Osteocyte (in vitro differentiated cells): ENCODE measurements around the gene NCAPD2. TPM values are rescaled to one million over a fixed set of nuclear protein-coding genes. Genes with fewer than 3 reads are reported as not detected.

Experiments
- DNase-seq: peaks from one replicate; pipeline ENCODE4 v3.0.0; 2021; ENCODE audit warnings: mixed read lengths; ENCODE audit not compliant: unreplicated experiment; ENCODE audit errors: extremely low spot score
- H3K27ac Mint-ChIP-seq: one replicate; pipeline ENCODE4 v1.8.0; 2021; ENCODE audit warnings: mild to moderate bottlenecking, mixed read lengths; ENCODE audit not compliant: unreplicated experiment
- H3K27me3 Mint-ChIP-seq: one replicate; pipeline ENCODE4 v1.8.0; 2021; ENCODE audit warnings: mixed read lengths; ENCODE audit not compliant: unreplicated experiment
- H3K36me3 Mint-ChIP-seq: one replicate; pipeline ENCODE4 v1.8.0; 2021; ENCODE audit warnings: mixed read lengths; ENCODE audit not compliant: unreplicated experiment
- H3K4me1 Mint-ChIP-seq: one replicate; pipeline ENCODE4 v1.8.0; 2021; ENCODE audit warnings: mixed read lengths; ENCODE audit not compliant: unreplicated experiment
- H3K4me3 Mint-ChIP-seq: one replicate; pipeline ENCODE4 v1.8.0; 2021; ENCODE audit warnings: mild to moderate bottlenecking, moderate library complexity, mixed read lengths; ENCODE audit not compliant: unreplicated experiment
- H3K9me3 Mint-ChIP-seq: one replicate; pipeline ENCODE4 v1.8.0; 2021; ENCODE audit warnings: mixed read lengths; ENCODE audit not compliant: unreplicated experiment
- CTCF ChIP-seq: fragments of 200-600 bp; sonication (generic); IDR thresholded peaks from 2 replicates; pipeline ENCODE4 v1.5.0; 2021; ENCODE audit warnings: antibody characterized with exemption, mild to moderate bottlenecking, moderate library complexity
- total RNA-seq: library from RNA; stranded (reverse); gene quantifications from 2 replicates; pipeline ENCODE4 v1.2.1, GENCODE V29; 2021

Gene NCAPD2
- total RNA-seq, 1 donor from 2014 or later: 36.9 TPM

DNA sequence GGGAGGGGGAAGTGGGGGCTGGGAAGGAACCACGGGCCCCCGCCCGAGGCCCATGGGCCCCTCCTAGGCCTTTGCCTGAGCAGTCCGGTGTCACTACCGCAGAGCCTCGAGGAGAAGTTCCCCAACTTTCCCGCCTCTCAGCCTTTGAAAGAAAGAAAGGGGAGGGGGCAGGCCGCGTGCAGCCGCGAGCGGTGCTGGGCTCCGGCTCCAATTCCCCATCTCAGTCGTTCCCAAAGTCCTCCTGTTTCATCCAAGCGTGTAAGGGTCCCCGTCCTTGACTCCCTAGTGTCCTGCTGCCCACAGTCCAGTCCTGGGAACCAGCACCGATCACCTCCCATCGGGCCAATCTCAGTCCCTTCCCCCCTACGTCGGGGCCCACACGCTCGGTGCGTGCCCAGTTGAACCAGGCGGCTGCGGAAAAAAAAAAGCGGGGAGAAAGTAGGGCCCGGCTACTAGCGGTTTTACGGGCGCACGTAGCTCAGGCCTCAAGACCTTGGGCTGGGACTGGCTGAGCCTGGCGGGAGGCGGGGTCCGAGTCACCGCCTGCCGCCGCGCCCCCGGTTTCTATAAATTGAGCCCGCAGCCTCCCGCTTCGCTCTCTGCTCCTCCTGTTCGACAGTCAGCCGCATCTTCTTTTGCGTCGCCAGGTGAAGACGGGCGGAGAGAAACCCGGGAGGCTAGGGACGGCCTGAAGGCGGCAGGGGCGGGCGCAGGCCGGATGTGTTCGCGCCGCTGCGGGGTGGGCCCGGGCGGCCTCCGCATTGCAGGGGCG is 40.2 kb downstream of the NCAPD2 start, which contains the start of gene GAPDH:
GAPDH (plus strand) TSS at position 595 of the 772 bp plus-strand sequence. CDS start 316 bp downstream, outside the sequence.
- peaks cover 47% of the 10 kb centered on the region for H3K4me1 Mint-ChIP-seq
- peaks cover 24% of the 10 kb centered on the region for H3K36me3 Mint-ChIP-seq

DNA sequence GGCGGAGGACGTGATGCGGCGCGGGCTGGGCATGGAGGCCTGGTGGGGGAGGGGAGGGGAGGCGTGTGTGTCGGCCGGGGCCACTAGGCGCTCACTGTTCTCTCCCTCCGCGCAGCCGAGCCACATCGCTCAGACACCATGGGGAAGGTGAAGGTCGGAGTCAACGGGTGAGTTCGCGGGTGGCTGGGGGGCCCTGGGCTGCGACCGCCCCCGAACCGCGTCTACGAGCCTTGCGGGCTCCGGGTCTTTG is 40.7 kb downstream of the NCAPD2 start:
- Mint-ChIP-seq H3K4me1 (peaks cover 49% of the 10 kb centered on the region), H3K4me3 (peak overlapping the region; percentile 90), H3K27me3 (no peaks in the 10 kb centered on the region), H3K27ac (peak overlapping the region; percentile 97), H3K36me3 (peaks cover 23% of the 10 kb centered on the region), H3K9me3 (no peaks in the 10 kb centered on the region)
- DNase-seq: no peak
- no peak for TF ChIP-seq CTCF

More for the DNA sequence above, 40.2 kb downstream of the NCAPD2 start, which contains the start of gene GAPDH:
- no peak for TF ChIP-seq CTCF
- peak within 1 kb of the TSS; percentile 97 for H3K27ac Mint-ChIP-seq
- peak within 1 kb of the TSS; percentile 90 for H3K4me3 Mint-ChIP-seq
- H3K27me3 Mint-ChIP-seq: no peaks in the 10 kb centered on the region
- H3K9me3 Mint-ChIP-seq: no peaks in the 10 kb centered on the region
- DNase-seq: peak; percentile 97

- Mint-ChIP-seq H3K27me3 (no peaks in the 10 kb centered on the region), H3K9me3 (no peaks in the 10 kb centered on the region), H3K4me3 (peak overlapping the region; percentile 90), H3K27ac (peak overlapping the region; percentile 97), H3K36me3 (peaks cover 18% of the 10 kb centered on the region), H3K4me1 (peaks cover 54% of the 10 kb centered on the region)
- DNase-seq: peak; percentile 88
- no peak for TF ChIP-seq CTCF
These were observed 41.2 kb downstream of the NCAPD2 start for GRCh38 chr12:6534945-6535696.

GRCh38 chr12:6535697-6535946 is 41.7 kb downstream of the NCAPD2 start:
- H3K27ac Mint-ChIP-seq: peak overlapping the region; percentile 97
- H3K27me3 Mint-ChIP-seq: no peaks in the 10 kb centered on the region
- DNase-seq: no peak
- no peaks in the 10 kb centered on the region for H3K9me3 Mint-ChIP-seq
- peaks cover 59% of the 10 kb centered on the region for H3K4me1 Mint-ChIP-seq
- TF ChIP-seq CTCF: no peak
- peak overlapping the region; percentile 90 for H3K4me3 Mint-ChIP-seq
- peaks cover 13% of the 10 kb centered on the region for H3K36me3 Mint-ChIP-seq
